GM18498 (cell line): ENCODE measurements around the gene TNFAIP3.
A peak's percentile ranks its signal among the peaks of the same experiment; 100 is the strongest.

Experiments used
- ATAC-seq: cut with Tn5 transposase; IDR thresholded peaks from one replicate; pipeline ENCODE4 v1.9.1; 2021; ENCODE audit warnings: mild to moderate bottlenecking, moderate library complexity; ENCODE audit not compliant: unreplicated experiment

Gene TNFAIP3

DNA sequence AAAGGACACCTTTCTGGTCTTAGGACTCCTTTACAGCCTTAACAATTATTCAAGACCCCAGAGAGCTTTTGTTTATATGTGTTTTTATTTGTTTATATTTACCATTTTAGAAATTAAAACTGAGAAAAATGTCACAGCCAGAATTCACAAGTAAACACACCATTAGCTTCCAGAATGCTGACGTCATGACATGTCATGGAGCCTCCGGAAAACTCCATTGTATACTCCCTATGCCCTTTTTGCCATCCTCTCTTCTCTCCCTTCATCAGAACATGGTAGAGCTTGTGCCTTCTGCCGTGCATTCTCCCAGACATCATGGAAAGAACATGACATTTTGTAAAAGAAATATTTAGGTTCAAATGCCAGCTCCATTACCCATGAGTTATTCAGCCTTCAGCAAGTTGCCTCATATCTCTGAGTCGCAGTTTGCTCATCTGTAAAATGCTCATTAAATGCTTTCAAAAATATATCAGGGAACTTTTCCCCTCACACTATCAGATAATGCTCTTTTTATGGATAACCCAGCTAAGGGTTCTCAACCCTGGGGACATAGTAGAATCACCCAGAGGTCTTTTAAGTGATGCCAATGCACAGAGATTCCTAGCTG, 27.8 kb downstream of the TNFAIP3 start:
- no peak for ATAC-seq

DNA sequence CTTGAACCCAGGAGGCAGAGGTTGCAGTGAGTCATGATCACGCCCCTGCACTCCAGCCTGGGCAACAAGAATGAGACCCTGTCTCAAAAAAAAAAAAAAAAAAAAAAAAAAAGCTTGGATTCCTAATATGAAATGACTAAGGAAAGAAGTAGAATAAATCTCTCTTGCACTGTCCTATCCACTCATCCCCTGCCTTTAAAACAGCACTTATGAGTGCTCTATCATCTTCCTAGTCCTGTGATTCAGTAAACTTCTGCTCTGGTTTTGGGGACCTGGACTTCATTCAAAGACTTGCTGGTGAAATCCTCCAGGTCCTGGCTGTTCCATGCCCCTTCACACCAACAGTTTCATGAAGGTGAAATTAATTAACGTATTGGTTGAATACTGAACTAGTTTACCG, 29.6 kb downstream of the TNFAIP3 start:
- no peak for ATAC-seq

DNA sequence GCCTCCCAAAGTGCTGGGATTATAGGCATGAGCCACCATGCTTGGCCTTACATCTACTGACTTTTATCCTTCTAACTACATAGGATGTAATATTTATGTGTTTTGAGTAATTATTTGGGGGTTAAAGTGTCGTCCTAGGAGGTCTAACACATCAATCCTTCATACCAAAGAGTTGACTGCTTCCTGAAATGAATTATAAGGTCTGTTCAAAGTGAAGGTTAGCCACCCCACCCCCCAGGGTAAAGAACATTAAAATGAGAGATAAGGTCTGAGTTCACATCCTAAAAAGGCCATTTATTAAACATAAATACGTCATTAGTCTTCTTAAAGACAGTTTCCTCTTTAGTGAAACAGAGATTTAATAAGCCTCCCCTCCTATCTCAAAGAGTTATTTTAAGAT, 33.8 kb downstream of the TNFAIP3 start:
- no peak for ATAC-seq

DNA sequence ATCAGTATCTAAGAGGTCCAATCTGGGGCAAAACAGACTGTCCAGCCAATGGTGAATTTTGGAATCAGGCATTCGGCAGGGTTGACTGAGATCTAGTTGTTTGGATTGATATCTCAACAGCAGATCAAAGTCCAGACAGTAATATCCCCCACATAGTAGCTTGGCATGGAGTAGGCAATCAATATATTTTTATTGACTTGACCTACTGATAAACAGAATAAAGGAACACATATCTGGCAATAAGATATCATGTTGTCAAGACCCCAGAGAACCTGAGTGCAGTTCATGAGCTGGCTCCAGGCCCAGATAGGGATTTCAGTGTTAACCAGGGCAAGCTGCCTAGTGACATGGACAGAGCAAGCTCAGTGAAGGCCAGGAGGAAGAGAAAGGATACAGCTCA, 34.4 kb downstream of the TNFAIP3 start:
- ATAC-seq, result no peak

DNA sequence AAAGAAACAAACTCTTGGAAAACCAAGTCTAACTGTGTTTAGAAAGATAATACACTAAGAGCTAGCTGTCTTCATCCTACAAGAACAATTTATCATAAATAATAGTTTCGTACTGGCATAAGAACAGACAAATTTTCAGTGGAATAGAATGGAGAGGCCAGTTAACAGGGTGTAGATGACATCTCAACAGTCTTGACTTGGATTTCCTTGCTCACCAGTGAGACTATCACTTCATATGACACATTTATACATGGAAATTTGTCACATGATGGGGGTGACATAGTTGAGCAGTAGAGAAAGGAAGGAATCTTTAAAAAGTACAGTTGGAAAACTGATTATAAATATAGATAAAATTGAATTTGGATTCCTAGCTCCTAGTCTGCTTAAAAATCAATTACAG, 35.6 kb downstream of the TNFAIP3 start:
- no peak for ATAC-seq

DNA sequence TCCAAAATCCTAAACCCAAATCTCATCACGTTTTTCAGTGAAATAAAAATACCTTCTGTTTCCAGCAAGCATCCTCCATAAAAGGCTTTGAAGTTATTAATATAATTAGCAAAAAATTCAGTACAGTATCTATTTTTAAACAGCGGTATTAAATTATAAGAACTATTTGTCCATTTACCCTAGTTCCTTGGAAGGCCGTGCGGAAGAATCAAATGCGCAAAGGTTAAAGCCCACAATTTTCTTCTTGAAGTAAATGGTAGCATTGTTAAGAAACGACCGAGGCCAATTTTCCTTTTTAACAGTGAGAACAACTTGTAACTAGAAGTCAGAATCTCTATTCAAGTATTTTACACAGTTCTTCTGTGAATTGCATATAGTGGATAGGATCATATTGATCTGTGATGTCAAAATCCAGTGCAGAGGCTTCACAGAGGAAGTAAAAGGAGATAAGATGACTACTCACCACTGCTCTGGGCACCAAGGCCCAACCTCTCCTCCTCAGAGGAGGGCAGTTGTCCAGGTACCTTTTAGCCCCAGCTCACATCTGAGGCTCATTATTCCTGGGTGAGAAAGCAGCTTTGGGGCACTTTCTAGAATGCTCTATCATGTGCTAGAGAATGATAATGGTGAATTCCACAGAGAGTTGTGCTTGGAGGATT, 36.3 kb downstream of the TNFAIP3 start:
- no peak for ATAC-seq

DNA sequence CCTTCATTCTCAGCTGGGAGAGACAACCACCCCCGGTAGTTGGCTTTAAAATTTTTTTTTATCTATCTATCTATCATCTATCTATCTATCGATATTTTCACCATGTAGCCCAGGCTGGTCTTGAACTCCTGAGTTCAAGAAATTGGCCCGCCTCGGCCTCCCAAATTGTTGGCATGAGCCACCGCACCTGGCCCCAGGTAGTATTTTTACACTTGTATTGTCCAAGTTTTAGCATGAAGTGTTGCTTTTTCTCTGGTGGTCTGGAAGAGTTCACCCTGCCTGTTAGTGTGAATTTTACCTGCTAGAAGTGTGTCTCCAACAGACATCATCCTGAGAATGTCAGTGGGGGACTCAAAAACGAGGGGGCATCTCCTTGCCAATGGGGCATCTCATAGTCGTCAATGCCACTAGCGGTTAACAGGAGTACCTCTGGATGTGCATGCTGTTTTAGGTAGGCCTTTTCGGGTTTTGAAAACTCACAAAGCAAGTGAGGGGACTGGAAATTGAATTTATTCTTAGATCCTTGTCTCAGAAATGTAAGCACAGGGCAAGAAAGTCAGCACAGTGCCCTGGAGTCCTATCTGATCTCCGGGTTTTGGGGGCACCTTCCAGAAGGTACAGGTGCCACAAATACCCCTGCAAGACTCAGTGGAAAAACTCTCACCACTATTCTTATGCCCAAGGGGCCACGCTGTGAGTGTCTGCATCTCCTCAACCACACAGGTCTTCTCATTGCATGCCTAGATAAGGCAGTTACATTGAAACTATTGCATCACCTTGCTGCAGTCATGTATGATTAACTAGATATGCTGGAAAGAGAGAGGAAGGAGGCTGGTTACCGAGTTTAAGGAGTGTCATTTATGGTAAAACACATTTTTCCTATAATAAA, 37.1 kb downstream of the TNFAIP3 start:
- peak; percentile 76 for ATAC-seq

DNA sequence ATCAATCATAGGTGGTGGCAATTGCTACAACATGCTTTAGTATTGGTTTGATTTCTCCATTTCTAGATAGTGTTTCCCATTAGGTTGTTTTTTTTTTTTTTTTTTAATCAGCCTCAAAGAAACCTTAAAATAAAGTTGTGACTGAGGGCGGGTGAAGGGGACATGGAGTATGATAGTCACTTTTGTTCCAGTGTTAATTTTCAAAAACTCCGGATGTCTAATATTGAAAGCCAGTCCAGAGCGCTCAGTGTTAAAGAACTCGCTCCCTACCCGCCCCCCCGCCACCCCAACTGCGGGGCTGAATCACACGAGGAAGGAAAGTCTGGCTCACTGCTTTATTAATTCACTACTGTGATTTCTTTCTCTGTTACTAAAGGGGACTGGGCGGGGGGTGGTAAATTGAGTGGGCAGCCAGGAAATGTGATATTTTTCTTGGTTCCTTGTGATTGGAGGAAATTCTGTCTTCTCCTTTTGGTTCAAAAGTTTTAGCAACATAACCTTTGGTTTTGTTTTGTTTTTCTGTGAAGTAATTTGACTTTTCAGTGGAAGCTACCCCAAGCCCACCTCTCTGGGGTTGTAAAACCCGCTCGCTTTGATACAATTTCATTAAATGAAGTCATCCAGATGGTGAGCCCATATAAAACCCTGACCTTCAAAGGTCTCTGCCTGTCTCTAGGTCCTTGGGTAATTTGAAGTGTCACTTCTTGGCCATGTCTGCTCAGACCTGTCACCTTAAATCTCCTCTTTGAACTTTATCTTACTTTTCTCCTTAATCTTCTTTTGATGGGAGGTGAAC, 38.0 kb downstream of the TNFAIP3 start:
- peak; percentile 41 for ATAC-seq

DNA sequence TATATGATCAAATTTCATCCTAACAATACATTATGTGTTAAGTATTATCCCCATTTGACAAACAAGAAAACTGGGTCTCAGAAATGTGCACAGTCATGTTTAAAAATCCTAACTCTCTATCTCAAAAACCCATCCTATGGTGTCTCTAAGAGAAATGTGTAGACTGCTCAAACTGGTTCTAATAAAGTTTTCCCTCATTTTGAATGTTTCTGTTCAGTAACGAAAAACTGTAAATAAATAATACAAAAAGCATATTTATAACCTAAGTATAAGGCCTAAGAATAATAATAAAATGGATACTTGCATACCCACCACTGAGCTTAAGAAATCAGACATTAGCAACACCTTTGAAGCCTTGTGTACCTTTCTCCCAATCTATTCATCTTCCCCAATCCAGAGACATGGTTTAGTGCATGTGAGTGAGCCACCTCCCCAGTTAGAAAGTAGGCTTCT, 39.0 kb downstream of the TNFAIP3 start:
- no peak for ATAC-seq

DNA sequence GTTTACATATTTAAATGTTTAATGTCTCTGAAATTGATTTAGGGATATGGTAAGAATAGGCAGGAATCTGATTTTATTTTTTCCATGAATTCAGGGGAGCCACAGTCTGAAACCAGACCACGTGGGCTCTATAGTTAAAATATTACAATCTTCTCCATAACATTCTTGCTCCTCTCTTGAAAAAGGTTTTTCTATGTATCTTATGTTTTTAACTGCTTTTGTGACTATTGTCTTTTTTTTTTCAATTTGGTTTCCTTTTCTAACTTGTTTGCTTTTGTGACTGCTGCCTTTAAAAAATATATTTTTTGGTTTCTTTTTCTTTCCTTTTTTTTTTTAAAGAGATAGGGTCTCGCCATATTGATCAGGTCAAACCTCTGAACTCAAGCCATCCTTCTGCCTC, 40.1 kb downstream of the TNFAIP3 start:
- ATAC-seq, result no peak

DNA sequence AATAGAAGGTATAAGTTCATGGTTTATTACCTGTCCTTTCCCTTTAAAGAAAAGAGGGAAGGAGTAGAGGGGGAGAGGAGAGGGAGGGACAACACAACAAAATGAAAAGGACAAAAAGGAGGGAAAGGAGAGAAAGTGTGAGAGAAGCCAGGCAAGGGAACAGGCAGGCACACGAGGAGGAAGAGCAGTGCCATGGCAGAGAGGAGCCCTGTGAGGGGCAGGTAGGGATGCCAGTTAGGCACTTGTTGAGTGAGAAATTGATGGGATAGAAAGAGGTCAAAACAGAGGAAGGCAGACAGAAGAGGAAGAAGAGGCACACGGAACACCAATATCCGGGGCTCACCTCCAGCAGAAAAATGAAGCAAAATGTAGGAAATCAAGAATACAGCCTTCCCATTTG, 42.5 kb downstream of the TNFAIP3 start:
- no peak for ATAC-seq

DNA sequence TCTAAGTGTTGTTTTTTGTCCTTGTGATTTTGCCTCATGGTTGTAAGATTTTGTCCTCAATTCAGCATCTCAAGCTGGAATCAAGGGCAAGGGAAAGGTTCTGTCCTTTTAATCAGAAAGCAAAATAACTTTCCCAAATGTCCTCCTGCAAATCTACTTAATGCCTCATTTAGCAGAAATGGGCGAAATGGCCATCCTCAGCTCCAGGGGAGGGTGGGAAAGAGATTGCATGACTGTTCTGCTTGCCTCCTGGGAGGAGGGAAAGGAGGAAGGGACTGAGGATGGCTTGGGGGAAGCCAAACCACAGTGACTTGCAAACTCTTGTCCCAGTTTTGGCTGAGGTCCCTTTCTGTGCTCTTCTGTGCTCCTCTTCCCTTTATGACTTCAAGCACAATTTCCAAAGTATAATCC, 43.4 kb downstream of the TNFAIP3 start:
- ATAC-seq, result no peak

DNA sequence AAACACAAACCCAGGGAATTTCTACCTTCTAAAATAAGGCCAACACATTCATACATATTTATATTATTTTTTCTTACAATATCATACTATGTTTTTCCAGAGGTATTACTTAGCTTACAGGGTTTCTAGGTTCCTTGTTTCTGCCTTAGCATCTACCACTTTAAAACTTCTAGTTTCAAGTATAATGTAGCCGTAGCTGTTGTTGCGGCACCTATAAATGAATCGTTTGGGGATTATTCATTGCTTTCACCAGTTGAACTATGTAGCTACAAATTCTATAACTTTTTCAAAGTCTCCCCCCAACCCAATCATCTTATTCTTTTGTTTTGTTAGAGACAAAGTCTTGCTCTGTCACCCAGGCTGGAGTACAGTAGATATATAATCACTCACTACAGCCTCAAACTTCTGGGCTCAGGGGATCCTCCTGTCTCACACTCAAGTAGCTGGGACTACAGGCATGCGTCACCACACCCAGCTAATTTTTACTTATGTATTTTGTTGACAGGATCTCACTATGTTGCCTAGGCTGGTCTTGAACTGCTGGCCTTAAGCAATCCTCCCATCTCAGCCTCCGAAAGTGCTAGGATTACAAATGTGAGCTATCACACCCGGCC, 43.9 kb downstream of the TNFAIP3 start:
- no peak for ATAC-seq

DNA sequence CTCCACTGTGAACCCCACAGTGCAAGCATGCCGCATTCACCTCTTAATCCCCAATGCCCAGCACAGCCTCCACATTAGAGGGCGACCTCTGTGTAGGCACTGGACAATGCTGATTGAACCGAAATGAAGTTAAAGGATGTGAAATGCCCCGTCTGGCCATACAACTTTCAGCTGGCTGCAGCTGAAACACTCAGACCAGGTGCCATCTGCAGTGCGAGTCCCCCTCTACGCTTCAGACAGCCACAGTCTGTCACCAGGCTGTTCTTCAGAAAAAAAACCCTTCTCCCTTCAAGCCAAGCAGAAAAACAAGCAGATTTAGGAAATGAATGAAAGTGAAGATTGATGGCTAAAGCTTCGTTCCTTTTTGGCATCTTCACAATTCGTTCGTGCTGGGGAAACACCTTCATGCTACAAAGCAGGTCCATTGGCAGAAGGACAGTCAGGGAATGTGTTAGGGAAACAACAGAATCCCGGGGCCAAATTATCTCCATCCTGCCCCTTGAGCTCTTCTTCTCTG, 44.7 kb downstream of the TNFAIP3 start:
- peak; percentile 57 for ATAC-seq

DNA sequence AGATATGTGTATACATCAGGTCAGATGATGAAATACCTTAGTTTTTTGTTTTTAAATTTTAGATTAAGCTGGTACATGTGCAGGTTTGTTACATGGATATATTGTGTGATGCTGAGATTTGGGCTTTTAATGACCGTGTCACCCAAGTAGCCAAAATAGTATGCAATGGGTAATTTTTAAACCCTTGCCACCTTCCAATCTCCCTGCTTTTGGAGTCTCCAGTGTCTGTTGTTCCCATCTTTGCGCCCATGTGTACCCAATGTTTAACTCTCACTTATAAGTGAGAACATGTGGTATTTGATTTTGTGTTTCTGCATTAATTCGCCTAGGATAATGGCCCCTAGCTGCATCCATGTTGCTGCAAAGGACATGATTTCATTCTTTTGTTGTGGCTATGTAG, 45.8 kb downstream of the TNFAIP3 start:
- no peak for ATAC-seq

DNA sequence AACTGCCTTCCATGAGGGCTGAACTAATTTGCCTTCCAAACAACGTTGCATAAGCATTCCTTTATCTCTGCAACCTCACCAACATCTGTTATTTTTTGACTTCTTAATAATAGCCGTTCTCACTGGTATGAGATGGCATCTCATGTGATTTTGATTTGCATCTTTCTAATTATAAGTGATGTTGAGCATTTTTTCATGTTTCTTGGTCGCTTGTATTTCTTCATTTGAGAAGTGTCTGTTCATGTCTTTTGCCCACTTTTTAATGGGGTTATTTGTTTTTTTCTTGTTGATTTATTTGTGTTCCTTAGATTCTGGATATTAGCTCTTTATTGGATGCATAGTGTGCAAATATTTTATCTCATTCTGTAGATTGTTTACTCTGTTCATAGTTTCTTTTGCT, 46.4 kb downstream of the TNFAIP3 start:
- ATAC-seq, result no peak

DNA sequence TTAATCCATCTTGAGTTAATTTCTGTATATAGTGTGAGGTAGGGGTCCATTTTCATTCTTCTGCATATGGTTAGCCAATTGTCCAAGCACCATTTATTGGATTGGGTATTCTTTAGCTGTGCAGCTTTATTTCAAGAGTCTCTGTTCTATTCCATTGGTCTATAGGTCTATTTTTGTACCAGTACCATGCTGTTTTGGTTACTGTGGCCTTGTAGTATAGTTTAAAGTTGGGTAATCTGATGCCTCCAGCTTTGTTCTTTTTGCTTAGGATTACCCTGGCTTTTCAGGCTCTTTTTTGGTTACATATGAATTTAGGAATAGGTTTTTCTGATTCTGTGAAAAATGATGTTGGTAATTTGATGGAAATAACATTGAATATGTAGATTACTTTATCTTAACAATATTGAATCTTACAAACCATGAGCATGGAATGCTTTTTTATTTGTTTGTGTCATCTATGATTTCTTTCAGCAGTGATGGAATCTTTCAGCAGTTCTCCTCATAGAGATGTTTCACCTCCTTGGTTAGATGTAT, 47.0 kb downstream of the TNFAIP3 start:
- no peak for ATAC-seq

DNA sequence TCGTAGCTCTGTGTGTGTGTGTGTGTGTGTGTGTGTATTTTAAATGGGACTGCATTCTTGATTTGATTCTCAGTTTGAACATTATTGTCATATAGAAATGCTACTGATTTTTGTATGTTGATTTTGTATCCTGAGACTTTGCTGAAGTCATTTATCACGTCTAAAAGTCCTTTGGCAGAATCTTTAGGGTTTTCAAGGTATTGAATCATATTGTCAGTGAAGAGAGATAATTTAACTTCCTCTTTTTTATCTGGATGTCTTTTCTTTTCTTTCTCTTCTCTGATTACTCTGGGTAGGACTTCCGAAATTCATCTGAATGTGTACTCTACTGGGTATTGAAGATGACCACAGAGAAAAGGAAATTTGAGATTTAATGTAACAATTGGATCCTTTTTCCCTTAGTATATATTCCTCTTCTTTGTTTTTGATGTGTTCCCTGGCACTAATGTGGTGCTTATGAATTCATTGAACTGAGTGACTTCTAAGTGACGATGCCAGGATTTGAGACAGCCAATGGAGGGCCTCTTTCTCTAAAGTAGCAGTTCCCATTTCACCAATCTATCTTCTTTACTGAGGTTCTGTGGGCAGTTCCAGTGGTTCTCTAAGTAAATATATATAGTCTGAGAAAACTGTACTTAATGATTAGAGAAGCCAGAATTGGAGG, 47.6 kb downstream of the TNFAIP3 start:
- ATAC-seq, result no peak

DNA sequence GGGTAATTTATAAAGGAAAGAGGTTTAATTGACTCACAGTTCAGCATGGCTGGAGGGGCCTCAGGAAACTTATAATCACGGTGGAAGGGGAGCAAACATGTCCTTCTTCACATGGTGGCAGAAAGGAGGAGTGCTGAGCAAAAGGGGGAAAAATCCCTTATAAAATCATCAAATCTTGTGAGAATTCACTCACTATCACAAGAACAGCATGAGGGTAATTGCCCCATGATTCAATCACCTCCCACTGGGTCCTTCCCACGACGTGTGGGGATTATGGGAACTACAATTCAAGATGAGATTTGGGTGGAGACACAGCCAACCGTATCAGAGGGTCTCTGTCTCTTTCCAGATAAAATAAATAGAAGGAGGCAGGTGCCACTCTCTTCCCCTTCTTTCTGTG, 48.7 kb downstream of the TNFAIP3 start:
- ATAC-seq, result no peak
